NCI-H524 (cell line): ENCODE measurements around the gene SULT1B1.
A peak's percentile ranks its signal among the peaks of the same experiment; 100 is the strongest.
"Not testable (repeated sequence)": the region's sequence is repeated elsewhere in the genome, so short reads cannot be mapped to it uniquely, and the experiment has no call there.

ENCODE experiments used
- DNase-seq, 2 experiments: peaks; one replicate each; lab custom pipeline; 2025; lab: John Stamatoyannopoulos, UW

The SULT1B1 gene

DNA sequence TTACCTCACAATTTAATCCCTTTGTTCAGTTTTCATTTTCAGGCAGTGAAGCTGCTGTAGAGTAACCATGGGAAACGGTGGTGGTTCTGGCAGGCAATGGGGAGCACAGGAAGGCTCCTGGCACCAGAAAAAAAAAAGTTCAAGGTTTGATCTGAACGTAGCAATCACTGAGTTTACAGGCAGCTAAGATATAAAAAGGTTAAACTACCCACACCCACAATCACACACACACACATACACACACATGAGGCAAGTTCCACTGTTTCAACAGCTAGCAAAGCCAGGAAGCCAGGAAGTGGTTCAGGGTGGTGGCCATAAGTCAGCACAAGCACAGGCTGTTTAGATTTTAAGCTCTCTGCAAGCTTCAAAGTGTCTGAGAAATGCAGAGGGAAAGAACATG is at the start of gene SULT1B1:
Gene SULT1B1 (minus strand): TSS at position 166 of the 400 bp plus-strand sequence. CDS start 5,403 bp downstream, outside the sequence.
- no peak for DNase-seq

DNA sequence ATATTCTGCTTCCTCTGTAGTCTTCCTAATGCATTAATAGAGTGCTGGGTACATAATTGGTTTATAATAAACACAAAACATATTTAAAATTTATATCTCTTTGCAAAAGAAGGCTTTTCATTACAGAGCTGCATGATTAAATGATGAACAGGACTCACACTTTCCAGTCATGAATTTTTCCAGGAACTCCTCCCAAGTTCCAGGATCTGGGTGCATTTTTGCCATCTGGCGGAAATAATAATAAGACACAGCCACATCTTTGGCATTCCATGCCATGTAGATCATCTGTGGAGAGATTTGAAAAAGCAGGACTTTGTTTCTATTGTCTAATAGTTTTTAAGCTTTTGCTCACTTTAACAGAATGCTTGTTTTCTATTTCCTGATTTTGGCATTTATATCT is 40.2 kb upstream of the SULT1B1 start:
- DNase-seq = no peak

DNA sequence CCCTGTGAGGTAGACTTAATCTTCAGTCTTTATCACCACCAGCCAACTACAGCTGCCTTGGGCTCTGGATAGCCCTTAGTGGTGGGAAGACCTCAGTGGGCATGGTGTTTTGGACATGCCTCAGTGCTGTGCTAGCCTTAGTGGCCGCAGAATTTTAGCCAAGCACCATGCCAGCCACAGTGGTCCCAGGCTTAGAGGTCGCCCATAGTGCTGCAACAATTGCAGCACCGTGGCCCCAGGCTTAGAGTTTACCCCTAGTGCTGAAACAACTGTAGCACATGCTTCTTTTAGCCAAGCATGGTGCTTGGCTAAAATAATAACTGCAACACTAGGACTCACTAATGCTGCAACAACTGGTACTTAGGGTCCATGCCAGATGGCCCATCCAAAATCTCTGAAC is 38.9 kb upstream of the SULT1B1 start:
- DNase-seq = peak; percentile 63 to 88

DNA sequence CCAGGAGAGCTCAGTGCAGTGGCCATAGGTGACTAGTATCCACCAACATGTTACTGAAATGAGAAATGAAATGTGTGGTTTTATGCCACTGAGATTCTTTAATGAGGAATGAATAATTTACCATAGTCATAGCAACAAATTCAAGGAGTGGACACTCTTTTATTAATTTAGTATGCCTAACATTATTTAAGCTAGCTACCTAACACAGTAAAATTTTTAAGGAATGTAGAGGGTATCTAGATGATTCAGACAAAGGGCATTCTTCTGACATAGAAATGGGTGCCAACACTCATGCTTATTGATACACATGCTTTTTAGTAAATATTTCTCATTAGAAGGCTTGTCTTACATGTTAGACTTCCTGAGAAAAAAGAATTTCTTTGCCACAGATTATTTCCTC is 33.3 kb upstream of the SULT1B1 start:
- DNase-seq = no peak

- no peak for DNase-seq
These were observed 27.5 kb upstream of the SULT1B1 start for GRCh38 chr4:69787879-69788278.

DNA sequence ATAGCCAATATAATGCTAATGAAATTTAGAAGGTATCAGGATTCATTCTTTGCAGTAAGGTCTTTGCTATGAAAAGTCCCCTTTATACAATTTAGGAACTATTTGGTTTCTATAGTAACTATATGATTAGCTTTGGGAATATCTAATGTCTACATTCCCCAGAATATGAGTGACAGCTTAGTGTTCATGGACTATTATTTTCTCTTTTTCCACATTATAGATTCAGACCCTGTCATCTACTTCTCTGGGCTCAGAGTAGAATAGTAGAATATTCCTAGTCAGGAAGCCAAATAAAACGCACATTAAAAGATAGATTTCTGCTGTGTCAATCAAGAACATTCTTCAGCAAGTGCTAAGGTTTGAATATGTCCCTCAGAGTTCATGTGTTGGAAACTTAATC is 26.1 kb upstream of the SULT1B1 start:
- no peak for DNase-seq

- DNase-seq = no peak
These were observed 24.9 kb upstream of the SULT1B1 start for GRCh38 chr4:69785211-69785831.

DNA sequence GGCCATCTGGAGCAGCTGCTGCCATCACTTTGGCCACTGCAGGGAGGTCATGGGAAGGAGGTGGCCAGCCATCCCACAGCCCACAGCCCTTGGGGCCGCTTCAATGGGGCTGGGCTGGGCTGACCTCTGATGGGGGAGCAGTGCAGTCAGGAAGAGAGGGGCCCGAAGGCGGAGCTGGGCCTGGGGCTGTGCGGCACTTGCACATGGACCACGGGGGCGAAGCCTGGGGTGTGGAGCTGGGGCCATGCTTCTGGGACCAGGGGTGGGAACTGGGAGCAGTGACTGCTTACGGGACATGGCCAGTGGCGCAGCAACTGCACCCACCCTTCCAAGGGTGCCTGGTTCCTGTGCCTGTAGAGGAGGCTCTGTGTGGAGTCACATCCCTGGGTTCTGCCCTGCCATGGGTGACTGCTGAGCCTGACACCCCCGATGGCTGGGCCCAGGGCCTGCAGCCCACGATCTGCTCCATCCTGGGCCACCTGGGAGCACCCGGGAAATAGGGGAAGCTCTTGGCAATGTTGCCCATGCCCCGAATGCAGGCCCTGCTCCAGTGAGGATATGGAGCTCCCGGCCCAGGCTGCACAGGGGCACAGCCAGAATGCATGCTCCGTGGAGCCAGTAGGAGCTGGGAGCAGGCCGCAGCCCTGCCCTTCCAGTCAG is 22.4 kb upstream of the SULT1B1 start:
- no peak for DNase-seq

- no peak for DNase-seq
These were observed 21.3 kb upstream of the SULT1B1 start for GRCh38 chr4:69781458-69782418.

- DNase-seq = no peak
These were observed 19.7 kb upstream of the SULT1B1 start for GRCh38 chr4:69780141-69780540.

DNA sequence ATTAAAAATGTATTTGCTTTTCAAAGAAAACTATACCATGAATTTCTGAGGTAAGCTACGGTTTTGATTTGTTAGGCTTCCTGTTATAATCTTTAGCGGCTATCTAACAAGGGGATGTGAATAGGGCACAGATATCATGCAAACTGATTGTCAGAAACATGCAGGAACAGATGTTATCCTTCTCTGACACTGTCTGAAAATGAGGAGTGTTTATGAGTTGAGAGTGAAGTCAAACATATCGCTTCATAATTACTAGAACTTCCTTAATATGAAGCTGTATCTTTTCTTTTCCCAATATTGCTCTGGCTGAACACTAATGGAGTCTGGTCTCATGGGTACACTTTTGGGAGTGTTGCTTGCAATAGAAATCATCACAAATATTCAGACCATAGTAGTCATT is 16.3 kb upstream of the SULT1B1 start:
- DNase-seq = no peak

GRCh38 chr4:69775321-69775867 is 15.0 kb upstream of the SULT1B1 start:
- DNase-seq = no peak

DNA sequence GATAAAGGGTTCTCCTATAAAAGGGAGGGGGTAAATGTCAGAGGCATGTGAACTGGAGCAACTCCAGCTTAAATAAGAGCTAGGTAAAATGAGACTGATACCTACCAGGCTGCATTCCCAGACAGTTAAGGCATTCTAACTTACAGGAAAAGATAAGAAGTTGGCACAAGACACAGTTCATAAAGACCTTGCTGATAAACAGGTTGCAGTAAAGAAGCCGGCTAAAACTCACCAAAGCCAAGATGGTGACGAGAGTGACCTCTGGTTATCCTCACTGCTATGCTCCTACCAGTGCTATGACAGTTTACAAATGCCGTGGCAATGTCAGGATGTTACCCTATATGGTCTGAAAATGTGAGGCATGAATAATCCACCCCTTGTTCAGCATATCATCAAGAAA is 13.1 kb upstream of the SULT1B1 start:
- no peak for DNase-seq

DNA sequence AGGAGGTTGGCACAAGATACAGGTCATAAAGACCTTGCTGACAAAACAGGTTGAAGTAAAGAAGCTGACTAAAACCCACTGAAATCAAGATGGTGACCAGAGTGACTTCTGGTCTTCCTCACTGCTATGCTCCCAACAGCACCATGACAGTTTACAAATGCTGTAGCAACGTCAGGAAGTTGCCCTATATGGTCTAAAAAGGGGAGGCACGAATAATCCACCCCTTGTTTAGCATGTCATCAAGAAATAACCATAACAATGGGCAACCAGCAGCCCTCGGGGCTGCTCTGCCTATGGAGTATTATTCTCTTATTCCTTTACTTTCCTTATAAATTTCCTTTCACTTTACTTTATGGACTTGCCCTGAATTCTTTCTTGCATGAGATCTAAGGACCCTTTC is 8.1 kb upstream of the SULT1B1 start:
- not testable (repeated sequence) for DNase-seq

GRCh38 chr4:69765751-69766150 is 5.3 kb upstream of the SULT1B1 start:
- no peak for DNase-seq

- no peak for DNase-seq
These were observed 3.9 kb upstream of the SULT1B1 start for GRCh38 chr4:69764311-69764710.

DNA sequence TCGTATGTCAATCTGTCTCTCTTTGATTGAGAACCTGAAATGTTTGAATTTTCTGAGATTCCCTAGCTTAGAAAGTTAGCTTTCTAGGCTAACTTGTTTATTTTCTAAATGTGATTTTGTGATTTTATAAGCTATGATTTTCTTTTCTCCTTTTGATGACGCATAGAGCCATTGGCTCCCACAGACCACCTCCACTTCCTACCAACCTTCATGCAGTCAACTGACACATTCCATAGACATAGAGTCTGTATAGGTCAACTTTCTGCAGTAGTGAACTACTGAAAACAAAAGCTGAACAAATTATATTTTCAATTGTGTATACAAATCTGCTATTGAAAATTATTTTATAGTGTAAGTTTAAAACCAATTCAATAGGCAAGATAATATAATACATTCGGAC is 2.8 kb upstream of the SULT1B1 start:
- DNase-seq = no peak

GRCh38 chr4:69759189-69759604 is 1.2 kb downstream of the SULT1B1 start:
- no peak for DNase-seq

DNA sequence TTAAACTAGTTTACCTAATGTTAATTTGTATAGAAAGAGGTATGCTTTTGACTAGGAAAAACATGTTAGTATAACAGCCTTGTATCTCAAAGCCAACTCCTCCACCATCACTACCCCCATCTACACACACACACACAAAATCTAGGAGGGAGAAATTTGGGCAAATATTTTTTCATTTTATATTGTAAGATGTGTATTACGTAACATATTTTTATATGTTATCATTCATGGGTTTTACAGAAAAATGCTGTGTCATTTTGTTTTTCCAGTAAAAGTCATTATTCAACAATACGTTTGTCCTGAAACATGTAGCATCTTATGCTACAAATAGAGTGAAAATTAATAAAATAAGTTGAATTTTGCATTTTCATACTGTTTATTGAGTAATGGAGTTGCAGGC is 3.0 kb downstream of the SULT1B1 start:
- no peak for DNase-seq

DNA sequence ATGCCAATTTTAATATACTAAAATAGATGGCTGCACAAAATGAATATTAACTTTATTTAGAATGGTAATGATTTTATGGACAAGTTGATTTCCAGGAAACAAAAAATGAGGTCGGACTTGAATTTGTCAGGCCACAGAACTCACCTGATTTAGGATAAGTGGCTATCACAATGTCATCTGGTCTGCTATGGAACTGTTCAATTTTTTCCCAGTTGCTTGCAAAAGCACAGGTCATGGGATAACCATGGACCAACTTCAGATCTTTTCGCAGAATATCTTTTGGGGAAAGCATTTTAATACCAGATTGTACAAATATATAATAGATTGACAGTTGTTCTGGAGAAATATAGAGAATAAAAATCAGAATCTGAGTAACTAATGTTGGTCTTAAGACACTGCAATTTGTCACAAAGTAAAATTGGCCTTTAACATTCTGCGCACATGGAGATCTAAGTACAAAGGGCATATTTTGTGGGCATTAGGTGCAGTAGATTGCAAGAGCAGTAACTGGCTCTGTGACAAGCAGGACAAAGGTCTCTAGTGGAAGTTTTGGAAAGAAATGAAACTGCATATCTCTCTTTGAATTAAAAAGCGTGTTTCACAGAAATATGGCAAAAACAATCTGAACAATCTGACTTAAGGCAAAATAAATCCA is 5.4 kb downstream of the SULT1B1 start:
- no peak for DNase-seq

DNA sequence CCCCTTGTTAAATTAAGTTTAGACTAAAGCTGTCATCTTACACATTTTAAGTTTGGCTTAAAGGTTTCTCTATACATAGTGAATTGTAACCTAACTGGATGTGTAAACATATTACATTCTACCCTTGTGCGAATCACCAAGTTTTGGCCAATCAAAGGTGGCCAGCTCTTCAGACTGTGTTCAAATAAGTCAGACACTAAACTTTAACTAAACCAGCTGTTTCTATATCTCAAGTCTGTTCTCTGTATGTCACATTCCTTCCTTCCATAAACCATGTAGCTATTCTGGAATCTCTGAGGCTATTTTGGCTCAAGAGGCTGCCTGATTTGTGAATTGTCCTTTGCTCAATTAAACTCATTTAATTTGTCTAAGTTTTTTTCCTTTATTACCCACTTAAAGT is 6.7 kb downstream of the SULT1B1 start:
- no peak for DNase-seq

DNA sequence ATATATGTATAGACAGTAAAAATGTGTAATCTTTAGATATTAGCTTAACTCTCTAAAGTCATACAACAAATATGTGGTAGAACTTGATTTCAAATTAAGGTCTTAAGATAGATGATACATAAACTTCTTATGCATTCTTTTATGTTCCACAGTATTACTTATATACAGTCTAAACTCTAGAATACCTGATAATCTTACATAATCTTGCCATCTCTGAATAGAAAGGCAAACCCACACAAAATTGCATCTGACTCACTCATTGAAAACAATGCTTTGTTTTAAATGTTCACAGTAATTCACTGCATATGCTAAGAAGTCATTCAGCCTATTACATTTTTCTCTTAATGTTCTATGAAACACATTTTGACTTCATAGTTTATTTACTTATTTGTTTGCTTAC is 10.1 kb downstream of the SULT1B1 start:
- DNase-seq = no peak
